Activated naive CD8-positive, alpha-beta T cell treated with anti-CD3 and anti-CD28 coated beads, Interleukin-2, amount 50 U/mL, for 24 hours (primary cell): ENCODE data around the gene TRHDE.
"Not testable (repeated sequence)": the region's sequence is repeated elsewhere in the genome, so short reads cannot be mapped to it uniquely, and the experiment has no call there.

Source experiments
- ATAC-seq: fragments of 150-1000 bp; cut with Tn5 transposase; one replicate; pipeline ENCODE4 v1.10.0; 2021
- DNase-seq: peaks from one replicate; pipeline ENCODE4 v3.0.0; 2021
- H3K27ac Mint-ChIP-seq: one replicate; pipeline ENCODE4 v1.8.0; 2021; ENCODE audit warnings: mild to moderate bottlenecking, mixed read lengths
- H3K27me3 Mint-ChIP-seq: one replicate; pipeline ENCODE4 v1.8.0; 2021; ENCODE audit warnings: mixed read lengths
- H3K36me3 Mint-ChIP-seq: one replicate; pipeline ENCODE4 v1.8.0; 2021; ENCODE audit warnings: low read depth, mixed read lengths
- H3K4me1 Mint-ChIP-seq: one replicate; pipeline ENCODE4 v1.8.0; 2021; ENCODE audit warnings: mixed read lengths
- H3K4me3 Mint-ChIP-seq: one replicate; pipeline ENCODE4 v1.8.0; 2021; ENCODE audit warnings: mild to moderate bottlenecking, moderate library complexity, mixed read lengths
- H3K9me3 Mint-ChIP-seq: one replicate; pipeline ENCODE4 v1.8.0; 2021; ENCODE audit warnings: mixed read lengths

TRHDE gene

DNA sequence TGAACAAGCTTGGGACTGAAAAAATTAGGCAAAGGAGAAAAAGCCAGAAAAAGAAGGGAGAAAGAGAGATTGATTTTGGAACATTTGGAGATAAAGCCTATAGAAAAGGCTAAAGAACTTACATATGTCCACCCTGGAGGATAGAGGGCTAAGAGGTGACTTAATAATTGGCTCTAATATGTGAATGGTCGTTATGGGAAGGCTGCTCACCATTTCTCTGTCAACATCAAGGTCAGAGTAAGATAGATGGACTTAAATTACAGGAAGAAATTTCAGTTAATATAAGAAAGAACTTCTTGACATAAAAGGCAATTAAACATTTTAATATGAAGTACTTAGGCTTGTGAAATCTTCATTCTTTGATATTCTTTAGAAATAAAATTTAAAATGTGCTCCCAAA is 238.6 kb downstream of the TRHDE start:
- Mint-ChIP-seq H3K4me3 (no peak overlapping the region), H3K9me3 (peaks cover 10% of the 10 kb centered on the region), H3K27me3 (no peaks in the 10 kb centered on the region), H3K27ac (no peak overlapping the region), H3K4me1 (no peaks in the 10 kb centered on the region), H3K36me3 (no peaks in the 10 kb centered on the region)
- no peak for ATAC-seq
- DNase-seq = no peak

DNA sequence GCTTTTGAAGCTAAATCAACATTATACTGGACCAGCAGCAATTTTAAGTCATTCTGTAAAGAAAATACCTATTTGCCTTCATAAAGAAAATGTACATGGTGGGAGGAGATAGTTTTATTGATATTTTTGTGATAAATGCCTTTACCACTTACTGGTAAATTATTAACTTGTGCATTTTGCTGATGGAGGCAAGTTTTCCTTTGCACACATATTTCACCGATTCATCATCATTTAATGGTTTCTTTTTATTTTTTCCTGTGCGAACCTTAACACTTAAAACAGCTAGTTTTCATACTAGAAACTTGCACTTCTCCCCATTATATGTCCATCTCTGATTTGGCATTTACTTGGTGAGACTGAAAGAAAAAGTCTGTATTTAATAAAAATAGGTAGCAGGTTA is 239.3 kb downstream of the TRHDE start:
- Mint-ChIP-seq H3K27ac (no peak overlapping the region), H3K4me3 (no peak overlapping the region), H3K4me1 (no peaks in the 10 kb centered on the region), H3K36me3 (no peaks in the 10 kb centered on the region), H3K27me3 (no peaks in the 10 kb centered on the region), H3K9me3 (peaks cover 10% of the 10 kb centered on the region)
- no peak for ATAC-seq
- DNase-seq = no peak

DNA sequence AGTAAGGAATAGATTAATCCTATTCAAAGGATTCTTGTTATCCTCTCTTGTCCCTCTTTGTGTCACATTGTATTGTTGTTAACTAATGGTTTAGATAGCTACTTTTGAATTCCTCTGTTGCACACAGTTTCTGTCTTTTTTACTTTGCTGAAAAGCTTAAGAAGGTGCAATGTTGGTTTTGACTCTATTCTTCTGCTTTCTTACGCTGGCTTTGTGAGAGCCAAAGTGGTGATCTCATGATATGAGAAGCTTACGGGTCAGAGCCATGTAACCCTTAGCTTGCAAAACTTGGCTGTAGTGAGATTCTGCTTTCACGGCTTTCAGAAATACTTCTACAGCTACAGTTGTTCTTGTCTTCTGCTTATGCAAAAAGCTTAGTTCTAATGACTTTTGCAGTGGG is 239.7 kb downstream of the TRHDE start:
- H3K9me3 Mint-ChIP-seq = peaks cover 6% of the 10 kb centered on the region
- no peaks in the 10 kb centered on the region for H3K27me3 Mint-ChIP-seq
- no peaks in the 10 kb centered on the region for H3K4me1 Mint-ChIP-seq
- H3K27ac Mint-ChIP-seq = no peak overlapping the region
- H3K36me3 Mint-ChIP-seq = no peaks in the 10 kb centered on the region
- no peak overlapping the region for H3K4me3 Mint-ChIP-seq
- DNase-seq (no peak), ATAC-seq (no peak)

DNA sequence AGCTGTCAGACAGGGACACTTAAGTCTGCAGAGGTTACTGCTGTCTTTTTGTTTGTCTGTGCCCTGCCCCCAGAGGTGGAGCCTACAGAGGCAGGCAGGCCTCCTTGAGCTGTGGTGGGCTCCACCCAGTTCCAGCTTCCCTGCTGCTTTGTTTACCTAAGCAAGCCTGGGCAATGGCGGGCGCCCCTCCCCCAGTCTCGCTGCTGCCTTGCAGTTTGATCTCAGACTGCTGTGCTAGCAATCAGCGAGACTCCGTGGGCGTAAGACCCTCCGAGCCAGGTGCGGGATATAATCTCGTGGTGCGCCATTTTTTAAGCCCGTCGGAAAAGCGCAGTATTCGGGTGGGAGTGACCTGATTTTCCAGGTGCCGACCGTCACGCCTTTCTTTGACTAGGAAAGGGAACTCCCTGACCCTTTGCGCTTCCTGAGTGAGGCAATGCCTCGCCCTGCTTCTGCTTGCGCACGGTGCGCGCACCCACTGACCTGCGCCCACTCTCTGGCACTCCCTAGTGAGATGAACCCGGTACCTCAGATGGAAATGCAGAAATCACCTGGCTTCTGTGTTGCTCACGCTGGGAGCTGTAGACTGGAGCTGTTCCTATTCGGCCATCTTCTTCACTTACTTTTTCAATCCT is 248.0 kb downstream of the TRHDE start:
- not testable (repeated sequence) for H3K9me3 Mint-ChIP-seq, H3K27ac Mint-ChIP-seq, H3K4me3 Mint-ChIP-seq, H3K27me3 Mint-ChIP-seq, DNase-seq, H3K36me3 Mint-ChIP-seq, ATAC-seq, H3K4me1 Mint-ChIP-seq

DNA sequence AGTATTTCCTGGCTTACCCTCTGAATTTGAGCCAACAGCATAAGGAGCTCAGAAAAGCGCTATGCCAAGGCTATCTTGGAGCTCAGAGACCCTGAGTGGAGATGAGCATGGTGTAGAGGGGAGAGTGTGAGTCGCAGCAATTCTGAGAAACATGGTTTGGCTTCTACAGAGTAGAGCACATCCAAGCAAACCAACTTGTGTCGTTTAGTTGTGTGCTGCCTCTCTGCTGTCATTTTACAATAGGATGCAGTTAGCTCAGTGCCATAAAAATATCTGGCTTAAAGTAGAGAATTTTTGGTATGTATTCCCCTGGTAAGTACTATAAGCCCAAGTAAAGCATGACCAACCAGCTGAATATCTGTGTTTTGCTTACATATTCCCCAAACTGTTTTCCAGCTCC is 249.2 kb downstream of the TRHDE start:
- no peaks in the 10 kb centered on the region for H3K27me3 Mint-ChIP-seq

DNA sequence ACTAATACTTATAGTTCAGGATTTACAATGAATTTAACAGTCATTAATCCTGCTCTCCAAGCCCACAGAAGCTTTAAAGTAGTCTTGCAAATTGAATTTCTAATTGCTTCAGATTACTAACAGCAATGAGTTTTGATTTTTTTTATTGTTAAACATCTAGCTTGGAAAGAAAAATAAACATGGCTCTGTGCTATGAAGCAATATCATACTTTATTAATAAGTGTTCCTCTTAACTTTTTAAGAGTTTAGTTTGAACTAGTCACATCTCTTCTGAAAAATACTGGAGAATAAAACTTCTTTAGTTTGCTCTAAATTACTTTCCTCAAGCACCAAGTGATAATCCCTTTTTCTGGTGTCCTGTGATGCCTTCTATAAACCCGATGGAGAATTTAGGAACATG is 250.2 kb downstream of the TRHDE start:
- H3K36me3 Mint-ChIP-seq = no peaks in the 10 kb centered on the region
- H3K9me3 Mint-ChIP-seq = peaks cover 3% of the 10 kb centered on the region
- ATAC-seq (no peak), DNase-seq (no peak)
- H3K4me1 Mint-ChIP-seq = no peaks in the 10 kb centered on the region
- no peaks in the 10 kb centered on the region for H3K27me3 Mint-ChIP-seq
- no peak overlapping the region for H3K27ac Mint-ChIP-seq
- H3K4me3 Mint-ChIP-seq = no peak overlapping the region

More for the DNA sequence above, 249.2 kb downstream of the TRHDE start:
- Mint-ChIP-seq H3K4me1 (no peaks in the 10 kb centered on the region), H3K9me3 (no peaks in the 10 kb centered on the region), H3K27ac (no peak overlapping the region), H3K36me3 (no peaks in the 10 kb centered on the region), H3K4me3 (no peak overlapping the region)
- no peak for DNase-seq
- no peak for ATAC-seq

DNA sequence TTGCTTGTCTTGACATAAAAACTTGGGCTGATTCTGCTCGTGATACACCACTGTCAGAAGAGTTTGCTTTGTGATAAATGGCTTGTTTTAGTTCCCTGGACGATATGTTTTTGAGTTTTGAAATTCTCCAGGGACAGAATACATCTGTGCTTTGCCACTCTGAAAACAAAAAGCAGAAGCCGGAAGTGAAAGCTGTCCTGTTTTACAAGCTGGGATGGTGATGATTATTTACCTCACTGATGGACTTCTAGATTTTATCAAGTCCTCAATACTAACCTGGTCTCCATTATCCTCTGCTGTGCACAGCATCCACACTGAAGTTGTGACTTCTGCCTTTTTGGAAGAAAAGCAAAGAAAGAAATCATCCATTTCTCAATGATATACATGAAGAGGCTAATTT is 251.6 kb downstream of the TRHDE start:
- Mint-ChIP-seq H3K36me3 (no peaks in the 10 kb centered on the region), H3K4me1 (no peaks in the 10 kb centered on the region), H3K4me3 (no peak overlapping the region), H3K27ac (no peak overlapping the region), H3K27me3 (no peaks in the 10 kb centered on the region), H3K9me3 (peaks cover 3% of the 10 kb centered on the region)
- DNase-seq (no peak), ATAC-seq (no peak)

DNA sequence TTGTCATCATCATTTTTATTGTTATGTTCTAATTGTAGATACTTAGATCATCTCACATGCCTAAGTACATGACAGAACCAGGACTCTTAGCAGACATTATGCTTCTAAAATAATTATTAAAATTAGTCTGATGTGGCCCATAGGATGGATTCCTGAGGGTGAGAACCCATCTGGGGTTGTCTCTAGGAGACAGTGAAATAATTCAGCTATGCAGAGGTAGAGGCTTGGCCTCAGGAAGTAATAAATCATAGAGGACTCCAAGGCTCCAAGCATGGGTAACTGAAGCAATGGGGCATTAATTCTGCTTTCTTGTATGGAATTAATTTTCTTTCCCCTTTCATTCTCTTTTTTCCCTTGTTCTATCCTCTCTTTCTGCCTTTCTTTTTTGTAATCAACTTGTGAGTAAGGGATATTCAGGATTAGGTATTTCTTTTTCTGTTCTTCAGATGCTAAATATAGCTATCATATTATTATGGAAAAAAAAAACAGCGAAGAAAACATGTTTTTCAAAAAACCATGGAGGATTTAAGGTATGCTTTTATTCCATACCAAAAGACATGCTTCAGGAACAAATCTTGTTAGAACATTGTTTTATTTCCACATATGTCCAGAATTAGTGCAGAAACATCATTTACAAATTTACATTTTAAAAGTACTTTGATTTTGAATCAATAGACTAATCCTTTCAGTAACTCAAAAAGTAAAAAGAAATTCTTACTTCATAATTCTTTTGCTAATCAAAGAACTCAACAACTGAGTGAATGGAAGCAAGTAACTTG is 263.2 kb downstream of the TRHDE start:
- peaks cover 7% of the 10 kb centered on the region for H3K9me3 Mint-ChIP-seq
- H3K36me3 Mint-ChIP-seq = no peaks in the 10 kb centered on the region
- ATAC-seq (no peak), DNase-seq (no peak)
- H3K4me1 Mint-ChIP-seq = no peaks in the 10 kb centered on the region
- H3K4me3 Mint-ChIP-seq = no peak overlapping the region
- H3K27me3 Mint-ChIP-seq = no peaks in the 10 kb centered on the region
- H3K27ac Mint-ChIP-seq = no peak overlapping the region

DNA sequence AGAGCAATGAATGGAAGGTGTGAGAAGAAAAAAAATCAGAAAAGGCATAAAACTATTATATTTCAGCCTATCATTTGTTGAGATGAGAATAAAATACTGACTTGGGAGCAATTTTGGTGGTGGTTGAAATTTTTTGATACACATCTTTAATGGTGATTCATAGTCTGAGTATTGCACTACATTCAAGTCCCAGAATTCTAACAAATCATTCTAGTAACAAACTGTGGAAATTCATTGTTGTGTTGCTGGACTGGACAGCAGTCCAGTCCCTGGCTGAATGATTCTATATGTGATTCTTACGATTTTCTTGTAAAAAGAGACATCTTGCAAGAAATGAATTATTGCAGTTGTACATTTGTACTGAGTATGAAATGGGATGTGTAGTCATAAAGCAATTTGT is 268.6 kb downstream of the TRHDE start:
- Mint-ChIP-seq H3K27ac (no peak overlapping the region), H3K4me3 (no peak overlapping the region), H3K9me3 (peaks cover 10% of the 10 kb centered on the region), H3K36me3 (no peaks in the 10 kb centered on the region), H3K4me1 (no peaks in the 10 kb centered on the region), H3K27me3 (no peaks in the 10 kb centered on the region)
- no peak for DNase-seq
- no peak for ATAC-seq

DNA sequence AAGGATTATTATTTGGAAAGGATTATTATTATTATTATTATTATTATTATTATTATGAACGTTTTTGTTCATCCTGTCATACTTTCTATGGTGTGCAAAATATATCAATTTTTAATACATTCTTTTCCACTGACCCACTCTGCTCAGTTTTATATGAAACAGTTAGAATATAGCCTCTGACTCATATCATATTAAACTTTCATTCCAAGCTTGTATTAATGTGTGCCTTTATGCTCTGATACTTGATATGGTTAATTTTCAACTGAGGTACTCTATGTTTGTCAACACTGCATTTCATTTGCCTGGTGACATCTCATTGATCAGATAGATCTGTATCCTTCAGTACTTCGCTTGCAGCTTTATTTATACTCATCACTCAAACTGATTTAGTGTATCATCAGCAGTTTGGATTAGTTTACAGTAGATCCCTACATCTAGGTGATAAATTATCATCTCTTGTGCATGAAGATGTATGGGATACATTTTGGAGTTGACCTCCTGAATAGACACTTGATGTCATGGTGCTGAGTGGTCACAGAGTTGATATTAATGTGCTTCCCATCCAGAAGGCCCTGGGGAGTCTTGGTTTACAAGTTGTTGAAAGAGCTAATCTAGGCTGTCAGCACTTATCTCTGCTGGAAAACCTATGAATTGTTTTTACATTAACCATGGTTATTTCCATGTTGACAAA is 271.8 kb downstream of the TRHDE start:
- Mint-ChIP-seq H3K36me3 (no peaks in the 10 kb centered on the region), H3K27me3 (no peaks in the 10 kb centered on the region), H3K9me3 (peaks cover 7% of the 10 kb centered on the region), H3K4me3 (no peak overlapping the region), H3K4me1 (no peaks in the 10 kb centered on the region), H3K27ac (no peak overlapping the region)
- DNase-seq (no peak), ATAC-seq (no peak)

DNA sequence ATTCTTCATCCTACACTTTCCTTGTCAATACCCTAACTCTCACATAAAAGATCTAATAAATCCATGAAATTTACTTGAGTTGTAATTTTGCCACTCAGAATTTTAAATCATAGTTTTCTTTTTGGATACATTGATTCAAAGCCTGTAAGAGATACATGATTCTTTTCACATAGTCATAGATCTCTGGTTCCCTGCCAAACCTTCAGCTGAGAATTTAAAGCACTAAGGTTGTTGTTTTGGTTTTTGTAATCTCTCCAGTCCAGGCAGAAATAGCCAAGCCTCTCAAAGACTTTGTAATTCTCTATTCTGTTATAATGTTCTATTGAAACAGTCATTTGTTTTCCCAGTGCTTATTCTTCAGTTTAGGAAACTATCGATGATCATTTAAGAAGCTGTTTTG is 273.9 kb downstream of the TRHDE start:
- H3K4me3 Mint-ChIP-seq = no peak overlapping the region
- ATAC-seq (no peak), DNase-seq (no peak)
- no peaks in the 10 kb centered on the region for H3K36me3 Mint-ChIP-seq
- H3K4me1 Mint-ChIP-seq = no peaks in the 10 kb centered on the region
- peaks cover 7% of the 10 kb centered on the region for H3K9me3 Mint-ChIP-seq
- no peak overlapping the region for H3K27ac Mint-ChIP-seq
- H3K27me3 Mint-ChIP-seq = no peaks in the 10 kb centered on the region

DNA sequence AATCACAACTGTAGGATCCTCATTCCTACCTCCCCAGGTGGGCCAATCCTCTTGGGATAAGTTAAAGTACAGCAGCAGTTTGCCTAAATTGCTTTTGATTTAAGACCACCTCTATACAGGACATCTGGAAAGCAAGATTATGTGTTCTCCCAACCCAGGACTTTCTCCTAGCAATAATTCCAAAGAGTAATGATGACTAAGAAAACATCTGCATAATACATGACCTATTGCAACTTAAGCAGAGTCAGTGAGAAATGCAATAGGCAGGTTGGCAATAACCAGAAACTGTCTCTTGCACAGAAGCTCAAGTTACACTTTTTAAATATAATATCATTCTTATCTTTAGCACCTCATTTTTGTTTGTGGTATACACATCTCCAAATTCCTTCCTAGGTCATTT is 275.4 kb downstream of the TRHDE start:
- Mint-ChIP-seq H3K9me3 (peaks cover 12% of the 10 kb centered on the region), H3K4me1 (no peaks in the 10 kb centered on the region), H3K36me3 (no peaks in the 10 kb centered on the region), H3K27ac (no peak overlapping the region), H3K4me3 (no peak overlapping the region), H3K27me3 (no peaks in the 10 kb centered on the region)
- ATAC-seq (no peak), DNase-seq (no peak)

DNA sequence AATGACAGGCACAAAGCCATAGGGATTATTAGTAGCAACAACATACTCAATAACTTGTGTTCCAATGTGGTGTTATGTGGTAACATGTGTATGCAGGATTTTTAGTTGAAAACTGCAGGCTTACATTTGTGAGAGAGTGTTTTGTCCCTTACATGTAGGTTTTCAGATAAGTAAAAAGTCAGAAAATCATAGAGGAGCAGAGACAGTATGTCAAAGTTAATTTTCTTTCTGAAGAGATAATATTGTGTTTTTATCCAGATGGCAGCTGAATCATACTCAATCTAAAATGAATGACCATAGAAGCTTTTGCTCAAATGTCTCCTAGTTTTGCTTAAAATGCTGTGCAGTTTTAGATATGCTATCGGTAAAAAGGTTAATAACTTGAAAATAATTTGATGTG is 277.0 kb downstream of the TRHDE start:
- H3K4me3 Mint-ChIP-seq = no peak overlapping the region
- peaks cover 13% of the 10 kb centered on the region for H3K9me3 Mint-ChIP-seq
- no peak for DNase-seq
- H3K4me1 Mint-ChIP-seq = no peaks in the 10 kb centered on the region
- H3K27ac Mint-ChIP-seq = no peak overlapping the region
- H3K27me3 Mint-ChIP-seq = no peaks in the 10 kb centered on the region
- ATAC-seq = no peak
- H3K36me3 Mint-ChIP-seq = no peaks in the 10 kb centered on the region

DNA sequence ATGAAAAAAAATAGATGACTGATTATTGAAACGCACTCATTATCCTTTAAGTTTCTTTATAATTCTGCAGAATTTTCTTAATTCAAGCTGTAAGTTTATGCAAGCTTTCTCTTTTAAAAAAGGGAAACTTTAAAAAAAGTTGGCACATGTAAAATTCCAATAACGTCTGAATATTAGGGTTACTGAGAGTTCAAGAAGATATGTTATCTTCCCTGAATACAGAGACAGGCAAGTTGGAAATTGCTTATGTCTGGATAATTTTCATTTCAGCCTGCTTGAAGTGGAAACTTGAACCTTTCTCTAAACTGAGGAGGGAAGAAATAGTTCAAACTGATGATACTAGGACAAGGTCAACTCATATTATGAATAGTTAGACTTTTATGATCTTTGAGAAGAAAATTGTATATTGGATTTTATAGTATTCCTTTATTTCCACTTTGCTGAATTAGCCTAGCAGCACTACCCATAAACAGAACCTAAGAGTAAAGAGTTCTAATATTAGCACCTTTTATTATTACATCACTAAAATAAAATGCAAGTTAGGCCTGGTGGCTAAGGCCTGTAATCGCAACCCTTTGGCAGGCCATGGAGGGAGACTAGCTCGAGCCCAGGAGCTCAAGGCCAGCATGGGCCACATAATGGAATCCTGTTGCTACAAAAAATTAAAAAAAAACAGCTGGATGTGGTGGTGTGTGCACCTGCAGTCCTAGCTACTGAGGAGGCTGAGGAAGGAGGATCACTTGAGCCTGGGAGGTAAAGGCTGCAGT is 288.0 kb downstream of the TRHDE start:
- Mint-ChIP-seq H3K27me3 (no peaks in the 10 kb centered on the region), H3K4me1 (no peaks in the 10 kb centered on the region), H3K9me3 (no peaks in the 10 kb centered on the region), H3K36me3 (no peaks in the 10 kb centered on the region), H3K27ac (no peak overlapping the region), H3K4me3 (no peak overlapping the region)
- DNase-seq = no peak
- ATAC-seq = no peak

DNA sequence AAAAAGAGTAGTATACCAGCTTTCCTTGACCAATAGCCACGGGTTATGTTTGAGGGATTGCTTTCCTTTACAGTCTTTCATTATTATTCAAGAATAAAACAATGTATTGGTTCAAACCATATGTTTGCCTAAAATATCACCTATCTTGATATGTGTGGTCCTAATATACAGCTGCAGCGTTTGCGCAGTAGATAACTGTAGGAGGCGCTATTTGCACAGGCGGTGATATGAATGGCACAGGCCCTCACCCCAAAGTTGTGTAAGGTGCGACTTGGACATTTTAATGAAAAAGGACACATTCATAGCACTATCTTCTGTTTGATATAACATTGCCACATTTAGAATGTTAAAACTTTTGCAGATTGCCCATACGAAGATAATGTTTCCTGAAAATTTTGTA is 298.4 kb downstream of the TRHDE start:
- H3K36me3 Mint-ChIP-seq = no peaks in the 10 kb centered on the region

More for the DNA sequence above, 298.4 kb downstream of the TRHDE start:
- Mint-ChIP-seq H3K27me3 (no peaks in the 10 kb centered on the region), H3K27ac (no peak overlapping the region), H3K4me1 (no peaks in the 10 kb centered on the region), H3K9me3 (no peaks in the 10 kb centered on the region), H3K4me3 (no peak overlapping the region)
- DNase-seq (no peak), ATAC-seq (no peak)
